SU-DHL-6 (cell line): ENCODE results near the gene TMEM134.

Experiments
- EZH2phosphoT487 ChIP-seq: fragments of 200-600 bp; sonication (generic), shearing (Covaris generic); conservative IDR thresholded peaks from 2 replicates; pipeline ENCODE4 v1.6.1; 2018; ENCODE audit warnings: mild to moderate bottlenecking, antibody characterized with exemption, low read length, moderate library complexity, mixed read lengths
- TF ChIP-seq, protein P1 (sequence below): fragments of 200-600 bp; sonication (generic); IDR thresholded peaks from one replicate; pipeline ENCODE4 v1.5.1; 2017; ENCODE audit warnings: antibody characterized with exemption, mild to moderate bottlenecking, low read length, moderate library complexity; ENCODE audit not compliant: insufficient read depth, poor library complexity, severe bottlenecking

DNA sequence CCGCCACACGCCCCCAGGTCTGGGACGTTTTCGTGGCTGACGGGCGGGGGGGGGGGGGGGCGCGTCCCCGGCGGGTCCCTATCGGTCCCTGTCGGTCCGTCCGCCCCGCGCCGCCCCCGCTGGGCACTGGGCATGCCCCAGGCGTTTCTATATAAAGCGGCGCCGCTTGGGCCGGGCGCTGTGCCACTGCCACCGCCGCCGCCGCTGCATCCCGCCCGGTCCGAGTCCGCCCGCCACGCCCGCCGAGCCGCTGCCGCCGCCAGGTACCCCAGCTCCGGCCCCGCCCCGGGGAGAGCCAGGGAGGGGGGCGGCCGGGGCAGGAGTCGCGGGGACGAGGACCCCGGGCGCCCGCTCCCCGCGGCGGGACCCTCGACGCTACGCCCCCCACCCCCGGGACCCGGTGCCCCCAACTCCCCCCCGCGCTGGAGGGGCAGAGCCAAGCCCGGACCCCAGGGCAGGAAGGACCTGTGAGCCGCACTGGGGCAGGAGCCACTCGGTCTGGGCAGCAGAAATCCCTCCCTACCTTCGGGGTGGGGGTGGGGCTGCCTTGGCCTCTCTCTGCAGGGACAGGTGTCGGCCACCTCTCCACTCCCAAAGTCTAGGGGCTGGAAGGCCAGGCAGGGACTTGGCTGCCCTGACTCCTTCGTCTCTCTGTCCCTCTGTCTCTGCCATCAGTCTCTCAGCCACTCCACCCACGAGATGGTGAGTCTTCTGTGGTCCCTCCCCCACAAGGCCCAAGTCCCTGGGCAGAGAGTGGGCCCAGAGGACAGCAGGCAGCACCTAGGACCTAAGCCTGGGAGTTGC, 53.3 kb downstream of the TMEM134 start, which contains the start of gene CARNS1:
- TF ChIP-seq, protein P1, sequence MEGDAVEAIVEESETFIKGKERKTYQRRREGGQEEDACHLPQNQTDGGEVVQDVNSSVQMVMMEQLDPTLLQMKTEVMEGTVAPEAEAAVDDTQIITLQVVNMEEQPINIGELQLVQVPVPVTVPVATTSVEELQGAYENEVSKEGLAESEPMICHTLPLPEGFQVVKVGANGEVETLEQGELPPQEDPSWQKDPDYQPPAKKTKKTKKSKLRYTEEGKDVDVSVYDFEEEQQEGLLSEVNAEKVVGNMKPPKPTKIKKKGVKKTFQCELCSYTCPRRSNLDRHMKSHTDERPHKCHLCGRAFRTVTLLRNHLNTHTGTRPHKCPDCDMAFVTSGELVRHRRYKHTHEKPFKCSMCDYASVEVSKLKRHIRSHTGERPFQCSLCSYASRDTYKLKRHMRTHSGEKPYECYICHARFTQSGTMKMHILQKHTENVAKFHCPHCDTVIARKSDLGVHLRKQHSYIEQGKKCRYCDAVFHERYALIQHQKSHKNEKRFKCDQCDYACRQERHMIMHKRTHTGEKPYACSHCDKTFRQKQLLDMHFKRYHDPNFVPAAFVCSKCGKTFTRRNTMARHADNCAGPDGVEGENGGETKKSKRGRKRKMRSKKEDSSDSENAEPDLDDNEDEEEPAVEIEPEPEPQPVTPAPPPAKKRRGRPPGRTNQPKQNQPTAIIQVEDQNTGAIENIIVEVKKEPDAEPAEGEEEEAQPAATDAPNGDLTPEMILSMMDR, result no peak
- TF ChIP-seq EZH2phosphoT487, result no peak
